Measurements from ENCODE around the gene BAIAP2.

The BAIAP2 gene

GRCh38 chr17:81125573-81126081, 90.7 kb downstream of the BAIAP2 start:
- TF ChIP-seq MAX (IDR thresholded peaks at IDR 0.05) (no peak), USF1 (IDR thresholded peaks at IDR 0.05) (peak; percentile 80)

- TF ChIP-seq ZBTB7A (IDR thresholded peaks at IDR 0.05; ENCODE audit: low read depth), result 0 out of 2 replicates have a peak, but pooled peaks have one; percentile 21
- TF ChIP-seq EP300 (IDR thresholded peaks at IDR 0.05; ENCODE audit: borderline replicate concordance), result no peak
Observed at GRCh38 chr17:81126281-81127132, 91.6 kb downstream of the BAIAP2 start.

- TF ChIP-seq CEBPB (IDR thresholded peaks at IDR 0.05) (no peak), TAF1 (IDR thresholded peaks at IDR 0.05; ENCODE audit: low read depth) (no peak), EP300 (IDR thresholded peaks at IDR 0.05; ENCODE audit: borderline replicate concordance) (no peak), TEAD4 (IDR thresholded peaks at IDR 0.05) (no peak), REST (IDR thresholded peaks at IDR 0.05; ENCODE audit: low read depth) (no peak), EGR1 (IDR thresholded peaks at IDR 0.05) (no peak), MAX (IDR thresholded peaks at IDR 0.05) (no peak)
Observed at GRCh38 chr17:81127133-81127455, 92.1 kb downstream of the BAIAP2 start.

- TF ChIP-seq YY1 (IDR thresholded peaks at IDR 0.05; ENCODE audit: low read depth), result no peak
- no peak for TF ChIP-seq TAF1 (IDR thresholded peaks at IDR 0.05; ENCODE audit: low read depth)
- no peak for TF ChIP-seq NFIC (IDR thresholded peaks at IDR 0.05)
- TF ChIP-seq EGR1 (IDR thresholded peaks at IDR 0.05), result no peak
- no peak for TF ChIP-seq REST (IDR thresholded peaks at IDR 0.05; ENCODE audit: low read depth)
- TF ChIP-seq RAD21 (IDR thresholded peaks at IDR 0.05; ENCODE audit: low read depth), result no peak
- no peak for TF ChIP-seq MAX (IDR thresholded peaks at IDR 0.05)
- TF ChIP-seq TEAD4 (IDR thresholded peaks at IDR 0.05), result no peak
- TF ChIP-seq ZBTB7A (IDR thresholded peaks at IDR 0.05; ENCODE audit: low read depth), result no peak
- no peak for TF ChIP-seq FOXM1 (IDR thresholded peaks at IDR 0.05; ENCODE audit: borderline replicate concordance, low read depth)
- TF ChIP-seq CREB1 (IDR thresholded peaks at IDR 0.05; ENCODE audit: low read depth), result no peak
- TF ChIP-seq USF1 (IDR thresholded peaks at IDR 0.05), result no peak
- no peak for TF ChIP-seq EP300 (IDR thresholded peaks at IDR 0.05; ENCODE audit: borderline replicate concordance)
- TF ChIP-seq CEBPB (IDR thresholded peaks at IDR 0.05), result no peak
- no peak for TF ChIP-seq TCF12 (IDR thresholded peaks at IDR 0.05; ENCODE audit: low read depth)
Observed at GRCh38 chr17:81127526-81128177, 92.7 kb downstream of the BAIAP2 start.

GRCh38 chr17:81128338-81128737, 93.4 kb downstream of the BAIAP2 start:
- TF ChIP-seq TAF1 (IDR thresholded peaks at IDR 0.05; ENCODE audit: low read depth), result no peak
- TF ChIP-seq RAD21 (IDR thresholded peaks at IDR 0.05; ENCODE audit: low read depth), result no peak
- no peak for TF ChIP-seq YY1 (IDR thresholded peaks at IDR 0.05; ENCODE audit: low read depth)
- TF ChIP-seq CREB1 (IDR thresholded peaks at IDR 0.05; ENCODE audit: low read depth), result no peak
- TF ChIP-seq REST (IDR thresholded peaks at IDR 0.05; ENCODE audit: low read depth), result no peak
- no peak for TF ChIP-seq EGR1 (IDR thresholded peaks at IDR 0.05)
- TF ChIP-seq TEAD4 (IDR thresholded peaks at IDR 0.05), result no peak
- no peak for TF ChIP-seq EP300 (IDR thresholded peaks at IDR 0.05; ENCODE audit: borderline replicate concordance)
- TF ChIP-seq ZBTB7A (IDR thresholded peaks at IDR 0.05; ENCODE audit: low read depth), result no peak
- TF ChIP-seq NFIC (IDR thresholded peaks at IDR 0.05), result no peak
- no peak for TF ChIP-seq MAX (IDR thresholded peaks at IDR 0.05)

Measured in Ishikawa (cell line).